ENCODE results near the gene RBM17. TPM values are rescaled to one million over a fixed set of nuclear protein-coding genes. Genes with fewer than 3 reads are reported as not detected.

RBM17 gene
- total and polyA plus RNA-seq, 2 of the 4 experiments (the other 2 are of a cell fraction), result 24.6 to 56.7 TPM

DNA sequence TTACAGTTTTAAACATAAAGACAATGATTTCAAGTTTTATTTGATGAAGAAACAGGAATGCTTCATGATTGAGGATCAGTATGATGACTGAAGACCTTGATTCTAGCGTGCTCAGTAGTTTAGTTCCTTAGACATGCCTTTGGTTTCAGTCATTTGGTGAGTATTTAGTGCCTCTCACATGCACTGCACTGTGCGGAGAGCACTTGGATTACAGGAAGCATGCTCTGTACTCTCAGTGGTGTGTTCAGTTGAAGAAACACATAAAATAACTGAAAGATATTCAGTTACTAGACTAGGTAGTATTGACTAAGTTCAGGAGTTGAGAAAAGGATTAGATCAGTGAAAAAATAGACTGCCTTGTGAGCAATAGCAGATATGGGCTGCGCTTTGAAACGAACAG, 25.5 kb downstream of the RBM17 start:
- Histone ChIP-seq H3K9me1 (ENCODE audit: insufficient read depth, low read length) (peaks cover 6% of the 10 kb centered on the region), H3K4me3 (ENCODE audit: insufficient read depth, low read depth, low read length) (no peak overlapping the region), H2AK9ac (replicated peaks; ENCODE audit: low read depth, low read length, poor library complexity) (no peak overlapping the region), H3K9ac (ENCODE audit: low read depth, low read length) (peak overlapping the region; percentile 16; the same call in 1 of the 2 replicates), H3K27ac (ENCODE audit: insufficient read depth, low read length) (peak overlapping the region; percentile 19; the same call in 1 of the 2 replicates), H3K18ac (ENCODE audit: low read depth, low read length) (peak overlapping the region; percentile 59; the same call in 1 of the 2 replicates), H3K56ac (ENCODE audit: extremely low read depth, insufficient read depth, low read length) (no peak overlapping the region), H3K9me3 (ENCODE audit: control insufficient read depth, insufficient read depth, low read length) (no peaks in the 10 kb centered on the region), H3K4me2 (ENCODE audit: low read depth, low read length) (peak overlapping the region; percentile 13; the same call in 1 of the 2 replicates), H4K8ac (ENCODE audit: low read depth in 2 of 2, low read length in 2 of 2) (peak overlapping the region in 1 of 2 experiments; percentile 6; a peak in 2 of 4 replicates), H3K4ac (ENCODE audit: low read depth, low read length) (peak overlapping the region; percentile 39), H2AK5ac (ENCODE audit: low read depth, low read length) (peak overlapping the region; percentile 46), H3K36me3 (ENCODE audit: control insufficient read depth, insufficient read depth, low read length) (peaks cover 36% of the 10 kb centered on the region), H4K20me1 (ENCODE audit: insufficient read depth, low read length) (peaks cover 3% of the 10 kb centered on the region; the same call in 1 of the 2 replicates), H3K23ac (ENCODE audit: low read depth, low read length) (peak overlapping the region; percentile 21; the same call in 1 of the 2 replicates), H3K4me1 (ENCODE audit: control insufficient read depth, insufficient read depth, low read length) (peaks cover 14% of the 10 kb centered on the region), H2BK20ac (ENCODE audit: low read depth, low read length) (peak overlapping the region; percentile 41), H4K5ac (ENCODE audit: low read depth, low read length) (peak overlapping the region; percentile 76; the same call in 1 of the 2 replicates), H2BK5ac (ENCODE audit: low read depth, low read length, poor library complexity, severe bottlenecking) (peak overlapping the region; percentile 92), H2BK15ac (ENCODE audit: low read depth, low read length) (peak overlapping the region; percentile 1; the same call in 1 of the 3 replicates), H4K91ac (ENCODE audit: insufficient read depth, low read depth, low read length) (0 out of 2 replicates have a peak overlapping the region, but pooled peaks have one; percentile 10), H2BK120ac (ENCODE audit: low read depth, low read length) (peak overlapping the region; percentile 12; the same call in 1 of the 2 replicates), H3K14ac (replicated peaks; ENCODE audit: low read depth, low read length) (peak overlapping the region; percentile 38), H3K79me1 (ENCODE audit: low read depth in 1 of 2, low read length in 2 of 2) (peaks cover 26 to 54% of the 10 kb centered on the region in 2 experiments), H3K27me3 (ENCODE audit: control insufficient read depth, insufficient read depth, low read length) (no peaks in the 10 kb centered on the region), H2AFZ (replicated peaks; ENCODE audit: low read length, poor library complexity) (no peak overlapping the region)
- in situ Hi-C loops (cut with MboI; ENCODE audit: low sequenced_read_pairs), result loop anchor here (5.0 kb wide), 2 partner anchors 83 to 293 kb away; no protein-coding TSS in a partner anchor
- intact Hi-C loops (cut with micrococcal nuclease), result no loop called here
- ChIA-PET CTCF (interaction anchor here (1.4 to 4.8 kb wide), 2 partner anchors 287 to 288 kb away, joined by 4 to 28 read pairs; no protein-coding TSS in a partner anchor), POLR2A (ENCODE audit: unreplicated experiment) (no interaction called here)
- TF ChIP-seq, protein P1, sequence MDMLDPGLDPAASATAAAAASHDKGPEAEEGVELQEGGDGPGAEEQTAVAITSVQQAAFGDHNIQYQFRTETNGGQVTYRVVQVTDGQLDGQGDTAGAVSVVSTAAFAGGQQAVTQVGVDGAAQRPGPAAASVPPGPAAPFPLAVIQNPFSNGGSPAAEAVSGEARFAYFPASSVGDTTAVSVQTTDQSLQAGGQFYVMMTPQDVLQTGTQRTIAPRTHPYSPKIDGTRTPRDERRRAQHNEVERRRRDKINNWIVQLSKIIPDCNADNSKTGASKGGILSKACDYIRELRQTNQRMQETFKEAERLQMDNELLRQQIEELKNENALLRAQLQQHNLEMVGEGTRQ (IDR thresholded peaks at IDR 0.05; ENCODE audit: low read depth, low read length), result no peak
- TF ChIP-seq POLR2A (IDR thresholded peaks at IDR 0.05; ENCODE audit: low read depth, low read length) (no peak), BHLHE40 (IDR thresholded peaks at IDR 0.05; ENCODE audit: low read depth, low read length) (peak; percentile 65)
- WGBS, 2 experiments (ENCODE audit: extremely low coverage in 2 of 2, insufficient read length in 1 of 2), result 100% methylated on average over 1 of the region's 4 CpGs; no CpG with 5 or more reads in 1 of the 2 experiments
- dilution Hi-C loops (cut with HindIII; ENCODE audit: low sequenced_read_pairs, unreplicated experiment), result no loop called here
- ATAC-seq (ENCODE audit: low read depth), result peak; percentile 40
- peak; percentile 61 for DNase-seq
- no TSS peak for BruUV-seq (replicated peaks)

All from IMR-90 (cell line).